Measurements from ENCODE around the gene UFD1. TPM values are rescaled to one million over a fixed set of nuclear protein-coding genes. Genes with fewer than 3 reads are reported as not detected.

Gene UFD1
- total and polyA plus RNA-seq, 9 of the 15 experiments (the other 6 are each of a cell fraction or from before 2014, with no cell fraction given): 238 to 645 (median 363) TPM

DNA sequence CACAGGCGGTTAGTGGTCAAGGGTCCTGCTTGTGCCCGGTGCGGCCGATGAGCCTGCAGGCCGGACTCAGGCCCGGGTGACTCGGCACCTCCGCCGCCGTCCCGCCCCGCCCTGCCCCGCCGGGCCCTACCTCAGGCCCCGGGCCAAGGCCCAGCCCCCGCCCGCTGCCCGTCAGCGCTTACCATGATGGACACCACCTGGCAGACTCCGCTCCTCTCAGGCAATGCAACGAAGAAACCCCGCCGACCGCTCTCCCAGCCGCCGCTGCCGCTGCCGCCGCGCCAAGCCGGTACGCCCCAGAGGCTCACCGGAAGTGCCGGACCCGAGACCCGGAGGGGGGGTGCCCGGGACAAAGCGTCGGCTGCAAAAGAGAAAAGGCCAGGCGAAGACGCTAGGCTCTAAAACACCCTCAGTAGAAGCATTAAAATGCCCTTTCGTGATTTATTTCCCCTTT lies at the start of gene UFD1 (continued):
- TF ChIP-seq MEIS2 (IDR thresholded peaks at IDR 0.05; ENCODE audit: partially characterized antibody): no peak
- TF ChIP-seq TAF9B (IDR thresholded peaks at IDR 0.05; ENCODE audit: partially characterized antibody): no peak
- TF ChIP-seq, protein P1, sequence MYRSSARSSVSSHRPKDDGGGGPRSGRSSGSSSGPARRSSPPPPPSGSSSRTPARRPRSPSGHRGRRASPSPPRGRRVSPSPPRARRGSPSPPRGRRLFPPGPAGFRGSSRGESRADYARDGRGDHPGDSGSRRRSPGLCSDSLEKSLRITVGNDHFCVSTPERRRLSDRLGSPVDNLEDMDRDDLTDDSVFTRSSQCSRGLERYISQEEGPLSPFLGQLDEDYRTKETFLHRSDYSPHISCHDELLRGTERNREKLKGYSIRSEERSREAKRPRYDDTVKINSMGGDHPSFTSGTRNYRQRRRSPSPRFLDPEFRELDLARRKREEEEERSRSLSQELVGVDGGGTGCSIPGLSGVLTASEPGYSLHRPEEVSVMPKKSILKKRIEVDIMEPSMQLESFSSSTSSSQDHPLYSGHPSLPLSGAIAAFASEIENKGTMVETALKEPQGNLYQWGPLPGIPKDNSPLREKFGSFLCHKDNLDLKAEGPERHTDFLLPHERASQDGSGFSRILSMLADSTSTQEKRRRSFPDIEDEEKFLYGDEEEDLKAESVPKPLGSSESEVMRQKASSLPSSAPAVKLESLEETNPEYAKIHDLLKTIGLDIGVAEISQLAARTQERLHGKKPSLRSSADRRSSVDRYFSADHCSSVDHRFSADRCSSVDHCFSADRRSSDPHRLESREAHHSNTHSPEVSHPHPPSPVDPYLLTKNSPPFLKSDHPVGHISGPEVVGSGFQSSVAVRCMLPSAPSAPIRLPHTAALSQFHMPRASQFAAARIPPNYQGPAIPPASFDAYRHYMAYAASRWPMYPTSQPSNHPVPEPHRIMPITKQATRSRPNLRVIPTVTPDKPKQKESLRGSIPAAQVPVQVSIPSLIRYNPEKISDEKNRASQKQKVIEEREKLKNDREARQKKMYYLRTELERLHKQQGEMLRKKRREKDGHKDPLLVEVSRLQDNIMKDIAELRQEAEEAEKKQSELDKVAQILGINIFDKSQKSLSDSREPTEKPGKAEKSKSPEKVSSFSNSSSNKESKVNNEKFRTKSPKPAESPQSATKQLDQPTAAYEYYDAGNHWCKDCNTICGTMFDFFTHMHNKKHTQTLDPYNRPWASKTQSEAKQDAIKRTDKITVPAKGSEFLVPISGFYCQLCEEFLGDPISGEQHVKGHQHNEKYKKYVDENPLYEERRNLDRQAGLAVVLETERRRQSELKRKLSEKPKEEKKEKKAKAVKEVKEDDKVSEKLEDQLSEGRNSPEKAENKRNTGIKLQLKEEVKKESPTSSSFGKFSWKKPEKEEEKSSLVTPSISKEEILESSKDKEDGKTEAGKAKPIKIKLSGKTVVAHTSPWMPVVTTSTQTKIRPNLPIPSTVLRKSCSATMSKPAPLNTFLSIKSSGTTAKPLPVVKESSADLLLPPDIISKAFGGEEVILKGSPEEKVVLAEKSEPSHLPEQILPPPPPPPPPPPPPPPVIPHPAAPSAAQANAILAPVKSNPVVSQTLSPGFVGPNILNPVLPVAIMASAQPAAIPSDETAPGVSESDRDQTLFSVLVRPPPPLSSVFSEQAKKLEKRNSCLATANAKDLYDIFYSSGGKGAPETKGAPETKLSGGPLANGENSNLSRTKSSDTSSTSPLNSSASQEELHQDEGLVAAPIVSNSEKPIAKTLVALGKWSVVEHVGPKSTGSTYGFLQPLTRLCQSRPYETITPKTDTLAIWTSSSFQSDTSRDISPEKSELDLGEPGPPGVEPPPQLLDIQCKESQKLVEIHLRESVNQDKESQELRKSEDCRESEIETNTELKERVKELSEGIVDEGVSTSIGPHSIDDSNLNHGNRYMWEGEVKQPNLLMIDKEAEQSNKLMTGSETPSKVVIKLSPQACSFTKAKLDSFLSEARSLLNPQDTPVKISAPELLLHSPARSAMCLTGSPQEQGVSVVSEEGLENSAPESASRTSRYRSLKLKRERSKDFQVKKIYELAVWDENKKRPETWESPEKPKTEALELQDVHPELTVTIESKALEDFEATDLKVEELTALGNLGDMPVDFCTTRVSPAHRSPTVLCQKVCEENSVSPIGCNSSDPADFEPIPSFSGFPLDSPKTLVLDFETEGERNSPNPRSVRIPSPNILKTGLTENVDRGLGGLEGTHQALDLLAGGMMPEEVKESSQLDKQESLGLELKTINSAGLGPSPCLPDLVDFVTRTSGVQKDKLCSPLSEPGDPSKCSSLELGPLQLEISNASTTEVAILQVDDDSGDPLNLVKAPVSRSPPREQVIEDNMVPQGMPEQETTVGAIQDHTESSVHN (IDR thresholded peaks at IDR 0.05; ENCODE audit: borderline replicate concordance in 1 of 2, low read depth in 1 of 2): no peak
- no peak for TF ChIP-seq FOXK1 (CRISPR knock-in tag; IDR thresholded peaks at IDR 0.05; ENCODE audit: borderline replicate concordance)
- TF ChIP-seq NFIC (IDR thresholded peaks at IDR 0.05): no peak
- no peak for TF ChIP-seq DPF2 (IDR thresholded peaks at IDR 0.05)
- TF ChIP-seq THRB (CRISPR knock-in tag; conservative IDR thresholded peaks at IDR 0.05): no peak
- TF ChIP-seq GATAD2B (IDR thresholded peaks at IDR 0.05; ENCODE audit: borderline replicate concordance): no peak
- no peak for TF ChIP-seq ZNF668 (CRISPR knock-in tag; IDR thresholded peaks at IDR 0.05)
- no peak for TF ChIP-seq ZNF354B (CRISPR knock-in tag; IDR thresholded peaks at IDR 0.05)
- TF ChIP-seq TFAM (CRISPR knock-in tag; conservative IDR thresholded peaks at IDR 0.05): no peak
- TF ChIP-seq, protein P2, sequence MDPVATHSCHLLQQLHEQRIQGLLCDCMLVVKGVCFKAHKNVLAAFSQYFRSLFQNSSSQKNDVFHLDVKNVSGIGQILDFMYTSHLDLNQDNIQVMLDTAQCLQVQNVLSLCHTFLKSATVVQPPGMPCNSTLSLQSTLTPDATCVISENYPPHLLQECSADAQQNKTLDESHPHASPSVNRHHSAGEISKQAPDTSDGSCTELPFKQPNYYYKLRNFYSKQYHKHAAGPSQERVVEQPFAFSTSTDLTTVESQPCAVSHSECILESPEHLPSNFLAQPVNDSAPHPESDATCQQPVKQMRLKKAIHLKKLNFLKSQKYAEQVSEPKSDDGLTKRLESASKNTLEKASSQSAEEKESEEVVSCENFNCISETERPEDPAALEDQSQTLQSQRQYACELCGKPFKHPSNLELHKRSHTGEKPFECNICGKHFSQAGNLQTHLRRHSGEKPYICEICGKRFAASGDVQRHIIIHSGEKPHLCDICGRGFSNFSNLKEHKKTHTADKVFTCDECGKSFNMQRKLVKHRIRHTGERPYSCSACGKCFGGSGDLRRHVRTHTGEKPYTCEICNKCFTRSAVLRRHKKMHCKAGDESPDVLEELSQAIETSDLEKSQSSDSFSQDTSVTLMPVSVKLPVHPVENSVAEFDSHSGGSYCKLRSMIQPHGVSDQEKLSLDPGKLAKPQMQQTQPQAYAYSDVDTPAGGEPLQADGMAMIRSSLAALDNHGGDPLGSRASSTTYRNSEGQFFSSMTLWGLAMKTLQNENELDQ (CRISPR knock-in tag; IDR thresholded peaks at IDR 0.05; ENCODE audit: borderline replicate concordance): no peak
- TF ChIP-seq ZBTB33 (CRISPR knock-in tag; IDR thresholded peaks at IDR 0.05): no peak
- no peak for TF ChIP-seq U2AF2 (optimal IDR thresholded peaks at IDR 0.05; ENCODE audit: low read depth, low read length)
